Esophagus muscularis mucosa (tissue), 4 donors: ENCODE results near the gene HOXA4.

ENCODE experiments used
- EP300 ChIP-seq: sonication (generic); formaldehyde crosslinking; IDR thresholded peaks from one replicate; pipeline ENCODE4 v1.6.1; 2017; ENCODE audit warnings: antibody characterized with exemption
- POLR2A ChIP-seq: fragments of 450-650 bp; IDR thresholded peaks from one replicate; pipeline ENCODE4 v1.6.1; 2017; ENCODE audit warnings: antibody characterized with exemption, moderate library complexity, mild to moderate bottlenecking, low read depth
- POLR2AphosphoS5 ChIP-seq, 2 donors: sonication (generic); formaldehyde crosslinking; IDR thresholded peaks; one replicate each; pipeline ENCODE4 v1.6.1; 2017; ENCODE audit warnings: antibody characterized with exemption in 2 of 2
- TF ChIP-seq, protein P1 (sequence below), 3 experiments: fragments of 200-600 bp in 2 of 3; fragments of 450-650 bp in 1 of 3; sonication (generic) in 2 of 3; IDR thresholded peaks; one replicate each; pipeline ENCODE4 v1.5.1; 2017 to 2019; ENCODE audit warnings: antibody characterized with exemption in 3 of 3, mild to moderate bottlenecking in 2 of 3, moderate library complexity in 1 of 3

DNA sequence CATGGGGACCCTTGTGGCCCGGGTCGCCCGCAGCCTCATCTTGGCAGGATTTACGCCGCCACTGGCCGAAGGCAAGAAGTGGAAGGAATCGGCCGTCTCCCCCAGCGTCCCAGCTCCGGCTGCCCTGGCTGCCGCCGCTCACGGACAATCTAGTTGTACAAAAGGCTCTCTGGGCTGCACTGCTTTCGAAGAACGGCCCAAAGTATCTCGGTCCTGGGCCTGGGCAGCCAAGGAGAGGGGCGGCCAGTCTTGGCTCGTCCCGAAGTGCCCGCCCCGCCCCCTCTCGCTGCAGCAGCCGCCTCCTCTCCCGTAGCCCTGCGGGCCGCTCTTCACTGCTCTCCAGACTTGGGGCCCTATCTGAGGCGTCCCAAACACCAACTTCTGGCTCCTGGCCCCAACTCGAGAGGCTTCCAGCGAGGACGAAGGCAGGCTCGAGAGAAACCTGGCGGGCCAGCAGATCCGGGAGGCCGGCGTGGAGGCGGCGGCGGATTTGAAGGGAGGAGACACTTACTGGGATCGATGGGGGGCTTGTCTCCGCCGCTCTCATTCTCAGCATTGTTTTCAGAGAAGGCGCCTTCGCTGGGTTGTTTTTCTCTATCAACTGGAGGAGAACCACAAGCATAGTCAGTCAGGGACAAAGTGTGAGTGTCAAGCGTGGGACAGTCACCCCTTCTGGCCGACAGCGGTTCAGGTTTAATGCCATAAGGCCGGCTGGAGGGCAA is 34.0 kb upstream of the HOXA4 start:
- TF ChIP-seq, protein P1, sequence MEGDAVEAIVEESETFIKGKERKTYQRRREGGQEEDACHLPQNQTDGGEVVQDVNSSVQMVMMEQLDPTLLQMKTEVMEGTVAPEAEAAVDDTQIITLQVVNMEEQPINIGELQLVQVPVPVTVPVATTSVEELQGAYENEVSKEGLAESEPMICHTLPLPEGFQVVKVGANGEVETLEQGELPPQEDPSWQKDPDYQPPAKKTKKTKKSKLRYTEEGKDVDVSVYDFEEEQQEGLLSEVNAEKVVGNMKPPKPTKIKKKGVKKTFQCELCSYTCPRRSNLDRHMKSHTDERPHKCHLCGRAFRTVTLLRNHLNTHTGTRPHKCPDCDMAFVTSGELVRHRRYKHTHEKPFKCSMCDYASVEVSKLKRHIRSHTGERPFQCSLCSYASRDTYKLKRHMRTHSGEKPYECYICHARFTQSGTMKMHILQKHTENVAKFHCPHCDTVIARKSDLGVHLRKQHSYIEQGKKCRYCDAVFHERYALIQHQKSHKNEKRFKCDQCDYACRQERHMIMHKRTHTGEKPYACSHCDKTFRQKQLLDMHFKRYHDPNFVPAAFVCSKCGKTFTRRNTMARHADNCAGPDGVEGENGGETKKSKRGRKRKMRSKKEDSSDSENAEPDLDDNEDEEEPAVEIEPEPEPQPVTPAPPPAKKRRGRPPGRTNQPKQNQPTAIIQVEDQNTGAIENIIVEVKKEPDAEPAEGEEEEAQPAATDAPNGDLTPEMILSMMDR (IDR thresholded peaks at IDR 0.05): no peak
- TF ChIP-seq POLR2AphosphoS5 (IDR thresholded peaks at IDR 0.05) (no peak), POLR2A (no peak), EP300 (no peak)
